HG03064 (cell line): ENCODE data around the gene TRAPPC6A.

ENCODE experiments used
- ATAC-seq: cut with Tn5 transposase; IDR thresholded peaks from one replicate; pipeline ENCODE4 v1.9.1; 2021; ENCODE audit warnings: low read depth; ENCODE audit not compliant: unreplicated experiment

The TRAPPC6A gene

DNA sequence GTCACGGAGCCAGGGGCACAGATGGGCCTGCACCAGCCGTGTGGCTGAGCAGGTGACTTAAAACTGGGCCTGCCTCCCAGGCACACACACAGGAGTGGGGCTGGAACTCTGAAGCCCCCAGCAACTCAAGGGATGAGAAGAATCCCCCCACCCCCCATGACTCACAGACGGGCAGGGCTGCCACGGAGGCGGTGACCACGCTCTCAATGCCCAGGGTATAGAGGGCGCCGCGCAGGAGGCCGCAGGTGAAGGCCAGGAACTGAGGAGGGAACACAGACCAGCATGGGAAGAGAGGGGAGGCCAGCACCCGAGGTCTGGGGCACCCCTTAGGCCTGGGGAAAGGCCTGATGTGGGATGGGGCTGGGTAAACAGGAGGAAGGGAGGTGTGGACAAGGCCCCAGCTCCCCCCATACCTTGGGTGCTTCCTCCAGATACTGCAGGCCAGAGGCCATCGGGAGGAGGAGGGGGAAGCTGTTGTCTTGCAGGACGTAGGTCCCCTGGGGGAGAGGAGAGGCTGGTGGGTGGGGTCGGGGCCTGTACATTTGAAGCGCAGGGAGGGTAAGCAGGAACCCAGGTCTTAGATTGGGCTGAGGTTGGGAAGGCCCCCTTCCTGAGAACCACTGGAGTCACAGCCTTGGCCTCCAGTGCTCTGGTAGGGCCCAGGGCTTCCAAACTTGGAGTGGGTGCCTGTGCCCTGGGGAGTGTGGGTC is 14.1 kb downstream of the TRAPPC6A start:
- no peak for ATAC-seq

DNA sequence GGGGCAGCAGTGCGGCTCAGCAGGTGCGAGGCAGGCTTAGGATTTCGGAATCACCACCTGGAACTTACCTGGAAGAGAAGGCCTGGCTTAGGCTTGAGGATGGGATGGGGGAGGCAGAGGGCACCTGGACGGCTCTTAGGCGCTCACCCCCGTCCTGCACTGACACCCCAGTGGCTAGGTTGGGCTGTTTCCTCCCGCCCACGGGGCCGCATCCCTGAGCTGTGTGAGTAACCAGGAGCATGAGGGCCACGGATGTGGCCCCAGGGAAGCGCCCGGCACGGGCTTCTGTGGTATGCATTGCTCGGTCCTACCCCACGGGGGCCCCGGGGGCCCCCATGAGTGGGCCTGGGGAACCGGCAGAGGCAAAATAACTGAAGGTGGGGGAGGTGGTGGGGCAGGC is 14.9 kb downstream of the TRAPPC6A start:
- ATAC-seq: no peak

DNA sequence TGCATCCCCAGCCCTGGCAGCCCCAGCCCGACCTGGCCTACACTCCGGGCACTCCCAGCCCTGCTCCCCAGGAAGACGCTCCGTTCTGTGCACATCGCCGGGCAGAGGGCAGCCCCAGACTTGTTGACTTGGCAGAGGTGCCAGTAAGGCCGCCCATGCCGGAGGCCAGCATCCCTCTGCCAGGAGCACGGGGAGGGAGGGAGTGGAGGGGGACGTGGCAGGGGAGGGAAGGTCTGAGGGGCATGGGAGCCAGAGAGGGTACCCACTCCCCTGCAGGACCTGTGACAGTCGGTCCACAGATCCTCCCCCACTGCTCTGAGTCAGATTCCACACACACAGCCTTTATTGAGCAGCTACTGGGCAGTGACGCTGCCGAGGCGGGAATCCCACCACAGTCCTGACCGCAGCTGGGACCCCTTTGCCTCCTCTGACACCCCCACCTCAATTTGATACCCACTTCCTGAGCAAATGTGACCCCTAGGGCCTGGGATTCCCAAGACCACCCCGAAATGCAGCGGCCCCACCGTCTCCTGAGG is 15.4 kb downstream of the TRAPPC6A start:
- no peak for ATAC-seq

DNA sequence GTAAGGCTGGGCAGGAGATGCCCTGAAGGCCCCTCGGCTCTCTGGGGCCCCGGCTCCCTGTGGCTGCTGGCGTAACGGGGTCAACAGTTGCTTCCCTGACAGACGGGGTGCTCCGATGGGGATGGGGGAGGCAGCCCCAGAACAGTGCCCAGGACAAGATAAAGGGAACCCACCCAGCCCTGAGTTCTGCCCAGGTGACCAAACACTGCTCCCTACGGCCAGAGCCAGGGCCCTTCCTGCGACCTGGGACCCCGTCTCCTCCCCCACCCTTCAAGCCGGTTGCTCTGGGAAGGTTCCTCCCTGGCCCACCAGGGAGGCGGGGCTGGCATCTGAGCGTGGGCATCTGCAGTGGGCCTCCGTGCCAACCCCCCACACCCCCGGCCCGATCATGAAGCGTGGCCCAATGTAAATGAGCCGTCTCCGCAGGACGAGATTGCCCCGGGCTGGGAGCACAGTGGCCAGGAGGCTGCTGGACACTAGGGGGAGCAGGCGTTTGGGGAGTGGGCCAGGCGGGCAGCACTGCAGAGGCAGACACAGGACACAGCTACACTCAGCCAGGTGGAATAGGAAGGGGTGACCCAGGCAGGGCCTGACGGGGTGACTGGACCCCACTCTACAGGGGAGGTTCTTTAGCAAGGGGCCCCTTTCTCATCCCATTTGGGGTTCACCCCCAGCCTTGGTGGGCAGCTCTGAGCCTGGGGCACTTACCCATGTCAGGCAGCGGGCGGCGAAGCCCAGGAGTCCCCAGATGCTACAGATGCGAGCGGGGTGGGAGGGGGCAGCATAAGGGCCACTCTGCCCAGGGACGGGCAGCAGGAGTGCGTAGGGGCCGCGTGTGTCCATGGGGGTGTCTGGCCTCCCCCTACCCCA is 16.1 kb downstream of the TRAPPC6A start:
- ATAC-seq: no peak

- ATAC-seq: no peak
Measured at GRCh38 chr19:45160870-45161737, 16.9 kb downstream of the TRAPPC6A start, which contains the start of gene NKPD1. NKPD1 (minus strand) TSS chr19:45160982; CDS start chr19:45160150, 832 bp downstream.

- ATAC-seq: no peak
Measured at GRCh38 chr19:45159971-45160324, 18.1 kb downstream of the TRAPPC6A start.

DNA sequence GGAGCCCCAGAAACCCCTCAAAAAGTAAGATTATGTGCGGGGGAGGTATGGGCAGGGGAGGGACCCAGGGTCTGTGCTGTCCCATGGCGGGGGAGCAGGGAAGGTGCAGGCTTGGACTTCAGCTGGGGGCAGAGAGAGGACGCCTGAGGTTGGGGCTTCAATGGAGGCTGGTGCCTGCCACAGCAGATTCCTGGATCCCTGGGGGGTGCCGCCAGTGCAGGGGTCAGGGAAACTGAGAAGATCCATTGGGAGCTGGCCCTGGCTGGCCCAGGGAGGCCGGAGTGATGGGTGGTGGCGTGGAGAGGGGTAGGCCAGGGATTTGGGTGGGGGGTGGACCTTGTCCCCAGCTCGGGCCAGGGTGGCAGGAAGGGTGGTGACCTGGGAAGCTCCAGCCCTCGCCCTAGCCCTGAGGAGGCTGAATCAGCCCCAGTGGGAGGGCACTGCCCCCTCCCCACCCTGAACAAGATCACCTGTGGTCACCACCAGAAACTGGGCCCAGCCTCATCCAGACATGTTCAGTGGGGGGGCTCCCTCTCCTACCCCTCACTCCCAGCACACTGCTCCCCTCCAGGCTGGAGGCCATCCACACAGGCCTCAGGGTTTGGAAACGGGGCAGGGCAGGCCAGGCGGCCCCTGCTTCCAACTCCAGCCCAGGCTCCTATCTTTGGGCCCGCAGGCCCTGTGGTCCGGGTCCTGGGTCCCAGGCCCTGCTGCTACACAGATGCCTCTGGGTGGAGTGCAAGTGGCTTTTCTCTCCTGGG is 18.6 kb downstream of the TRAPPC6A start:
- ATAC-seq: no peak

DNA sequence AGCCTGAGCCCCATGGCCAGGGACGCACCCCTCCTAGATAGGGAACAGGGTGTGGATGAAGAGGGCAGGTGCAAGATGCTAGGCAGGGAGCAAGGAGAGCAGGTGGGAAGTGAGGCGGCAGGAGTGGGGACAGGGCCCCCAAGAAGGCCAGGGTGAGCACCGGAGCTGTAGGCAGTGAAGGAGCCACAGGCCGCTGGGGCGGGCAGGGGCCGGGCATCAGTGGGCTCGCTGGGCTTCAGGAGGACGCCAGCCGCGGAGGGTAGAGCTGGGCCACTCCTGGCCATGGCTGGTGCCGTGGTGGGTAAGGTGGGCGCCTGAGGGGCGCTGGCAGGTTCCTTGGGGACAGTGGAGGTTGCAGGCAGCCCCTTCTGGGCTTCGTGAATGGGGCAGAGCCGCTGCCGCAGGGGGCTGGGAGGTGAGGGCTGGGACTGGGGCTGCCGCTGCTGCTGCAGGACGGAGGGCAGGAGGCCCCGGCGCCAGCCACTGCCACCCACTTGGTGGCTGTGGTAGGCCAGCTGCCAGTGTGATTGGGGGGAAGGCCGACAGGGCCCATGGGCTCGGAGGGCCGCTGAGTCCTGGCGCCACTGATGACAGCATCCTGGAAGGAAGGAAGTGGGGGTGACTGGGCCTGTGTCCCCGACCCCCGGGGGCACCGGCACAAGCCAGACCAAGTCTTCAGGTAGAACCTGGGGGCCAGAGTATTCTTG is 19.4 kb downstream of the TRAPPC6A start:
- no peak for ATAC-seq

- no peak for ATAC-seq
Measured at GRCh38 chr19:45156751-45157150, 21.3 kb downstream of the TRAPPC6A start.

- ATAC-seq: no peak
Measured at GRCh38 chr19:45156011-45156630, 21.9 kb downstream of the TRAPPC6A start.

DNA sequence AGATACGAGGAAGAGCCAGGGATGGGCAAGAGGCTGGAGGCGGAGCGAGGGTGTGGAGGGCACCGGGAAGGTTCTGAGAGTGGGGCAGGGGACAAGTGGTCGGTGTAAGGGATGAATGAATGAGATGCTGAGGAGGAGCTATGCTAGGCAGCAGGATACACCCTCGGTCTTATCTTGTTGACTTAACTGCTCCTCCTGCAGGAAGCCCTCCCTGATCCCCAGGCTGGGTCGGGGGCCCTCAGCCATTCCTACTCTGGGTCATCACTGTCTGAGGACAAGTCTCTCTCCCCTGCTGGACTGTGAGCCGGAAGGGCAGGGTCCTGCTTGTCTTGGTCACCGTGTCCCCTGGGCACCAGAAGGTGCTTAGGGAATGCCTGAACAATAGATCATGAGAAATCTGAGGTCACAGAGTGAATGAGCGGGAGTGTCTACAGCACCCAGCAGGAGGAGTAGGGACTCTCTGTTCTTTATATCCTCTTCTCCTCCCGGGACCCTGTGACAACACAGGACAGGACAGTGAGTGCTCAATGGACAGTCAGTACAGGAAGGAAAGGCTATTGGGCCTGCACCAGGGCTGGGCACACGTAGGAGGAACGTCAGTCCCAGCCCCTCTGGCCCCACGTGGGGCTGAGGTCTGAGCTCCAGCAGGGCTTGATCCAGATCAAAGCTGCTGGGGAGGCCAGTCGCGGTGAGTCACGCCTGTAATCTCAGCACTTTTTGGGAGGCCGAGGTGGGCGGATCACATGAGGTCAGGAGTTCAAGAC is 23.8 kb downstream of the TRAPPC6A start:
- ATAC-seq: no peak

GRCh38 chr19:45153339-45154063 is 24.5 kb downstream of the TRAPPC6A start:
- no peak for ATAC-seq

- no peak for ATAC-seq
Measured at GRCh38 chr19:45152504-45153338, 25.3 kb downstream of the TRAPPC6A start.

DNA sequence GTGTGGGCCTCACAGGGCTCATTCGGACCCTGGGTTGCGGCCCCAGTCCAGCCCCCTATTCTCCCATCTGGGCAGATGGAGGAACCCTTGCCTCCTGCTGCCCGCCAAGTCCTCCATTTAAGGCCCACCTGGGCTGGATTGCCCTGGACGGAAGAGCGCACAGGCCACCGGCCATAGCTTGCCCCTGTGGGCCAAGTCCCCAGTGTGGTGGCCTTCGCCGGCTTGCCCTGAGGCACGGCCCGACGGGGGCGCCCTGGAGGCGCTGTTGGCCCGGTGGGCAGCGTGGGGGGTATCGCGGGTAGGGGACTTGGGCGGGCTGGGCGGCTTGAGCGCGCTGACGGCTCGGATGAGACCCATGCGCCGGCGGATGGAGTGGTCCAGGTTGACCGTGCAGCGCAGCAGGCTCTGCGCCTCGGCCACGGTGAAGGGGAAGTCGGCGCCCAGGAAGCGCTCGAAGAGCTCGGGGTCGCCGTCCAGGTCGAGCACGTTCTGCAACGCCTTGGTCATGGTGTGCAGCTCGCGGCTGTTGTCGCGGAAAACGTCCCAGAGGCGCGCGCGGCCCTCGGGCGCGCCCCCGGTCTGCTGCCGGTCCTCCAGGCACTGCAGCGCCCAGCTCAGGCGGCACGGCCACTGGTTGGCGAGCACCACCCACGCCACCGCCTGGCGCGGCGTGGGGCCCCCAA is 26.1 kb downstream of the TRAPPC6A start:
- no peak for ATAC-seq

DNA sequence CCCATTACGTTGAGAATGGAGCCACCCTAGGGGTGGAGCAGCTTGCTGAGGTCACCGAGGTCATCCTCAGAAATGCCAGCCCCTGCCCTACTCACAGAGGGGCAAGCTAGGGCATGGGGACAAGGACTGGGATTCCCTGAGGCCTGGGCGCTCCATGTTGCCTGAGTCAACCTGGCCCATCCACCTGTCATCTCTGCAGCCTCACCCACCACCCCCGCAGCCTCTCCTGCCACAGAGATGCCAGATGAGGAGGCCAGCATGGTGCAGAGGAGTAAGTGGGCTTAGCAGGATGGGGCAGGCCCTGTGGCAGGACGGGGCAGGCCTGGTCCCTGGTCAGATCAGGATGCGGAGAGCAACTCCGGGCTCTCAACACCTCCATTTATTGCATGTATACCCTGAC is 26.7 kb downstream of the TRAPPC6A start:
- no peak for ATAC-seq

DNA sequence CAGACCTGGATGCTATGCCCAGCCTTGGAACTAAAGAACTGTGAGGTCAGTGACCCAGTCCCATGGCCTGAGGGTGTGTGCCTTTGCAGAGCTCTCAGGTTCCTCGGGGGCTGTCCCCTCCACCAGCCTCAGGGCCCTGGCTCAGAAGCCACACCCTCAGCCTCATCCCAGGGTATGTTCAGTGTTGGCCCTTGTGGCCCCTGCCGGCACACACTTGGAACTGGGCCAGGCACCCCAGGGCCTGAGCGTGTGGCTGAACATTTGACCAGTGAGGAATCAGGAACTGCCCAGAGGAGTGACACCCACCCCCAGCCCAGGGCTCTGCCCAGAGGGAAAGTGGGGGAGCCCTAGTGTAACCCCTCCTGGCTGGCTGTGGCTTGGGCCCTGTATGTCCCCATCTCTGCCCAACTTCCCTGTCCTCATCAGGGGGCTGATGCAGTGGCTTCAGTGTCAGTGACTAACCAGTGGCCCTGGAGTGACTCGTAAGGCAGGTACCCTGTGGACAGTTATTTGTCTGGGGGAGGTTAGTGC is 27.2 kb downstream of the TRAPPC6A start:
- no peak for ATAC-seq
